HEK293 (cell line): ENCODE data around the gene POU2AF3.

Experiments used
- CTCF ChIP-seq: fragments of 450-650 bp; formaldehyde crosslinking; IDR thresholded peaks from 2 replicates; pipeline ENCODE4 v1.5.1; 2016; ENCODE audit warnings: missing biosample characterization, missing genetic modification characterization
- GFI1B ChIP-seq: fragments of 450-650 bp; formaldehyde crosslinking; IDR thresholded peaks from 2 replicates; pipeline ENCODE4 v1.5.1; 2016; ENCODE audit warnings: missing biosample characterization, missing genetic modification characterization
- IKZF3 ChIP-seq: fragments of 450-650 bp; IDR thresholded peaks from 2 replicates; pipeline ENCODE4 v1.5.0; 2018; ENCODE audit warnings: missing biosample characterization, mild to moderate bottlenecking, missing genetic modification characterization, moderate library complexity
- KLF16 ChIP-seq: fragments of 450-650 bp; formaldehyde crosslinking; IDR thresholded peaks from 2 replicates; pipeline ENCODE4 v1.5.1; 2017; ENCODE audit warnings: missing biosample characterization, missing genetic modification characterization
- REST ChIP-seq: fragments of 450-650 bp; formaldehyde crosslinking; IDR thresholded peaks from 2 replicates; pipeline ENCODE4 v1.5.1; 2016; ENCODE audit warnings: missing biosample characterization, missing genetic modification characterization
- ZBTB1 ChIP-seq: fragments of 450-650 bp; formaldehyde crosslinking; IDR thresholded peaks from 2 replicates; pipeline ENCODE4 v1.5.1; 2016; ENCODE audit warnings: missing biosample characterization, missing genetic modification characterization
- ZNF138 ChIP-seq: fragments of 450-650 bp; formaldehyde crosslinking; IDR thresholded peaks from 2 replicates; pipeline ENCODE4 v1.5.1; 2016; ENCODE audit warnings: missing biosample characterization, missing genetic modification characterization, borderline replicate concordance
- ZNF202 ChIP-seq: fragments of 450-650 bp; formaldehyde crosslinking; IDR thresholded peaks from 2 replicates; pipeline ENCODE4 v1.5.1; 2016; ENCODE audit warnings: missing biosample characterization, missing genetic modification characterization, borderline replicate concordance
- ZNF280D ChIP-seq: fragments of 450-650 bp; formaldehyde crosslinking; IDR thresholded peaks from 2 replicates; pipeline ENCODE4 v1.5.1; 2016; ENCODE audit warnings: missing biosample characterization, missing genetic modification characterization
- ZNF311 ChIP-seq: fragments of 450-650 bp; formaldehyde crosslinking; IDR thresholded peaks from 2 replicates; pipeline ENCODE4 v1.5.1; 2017; ENCODE audit warnings: missing biosample characterization, missing genetic modification characterization, borderline replicate concordance
- ZNF354C ChIP-seq: fragments of 450-650 bp; formaldehyde crosslinking; IDR thresholded peaks from 2 replicates; pipeline ENCODE4 v1.5.1; 2016; ENCODE audit warnings: missing biosample characterization, missing genetic modification characterization, low read depth, borderline replicate concordance
- ZNF488 ChIP-seq: fragments of 450-650 bp; formaldehyde crosslinking; IDR thresholded peaks from 2 replicates; pipeline ENCODE4 v1.5.1; 2016; ENCODE audit warnings: missing biosample characterization, missing genetic modification characterization
- ZNF548 ChIP-seq: fragments of 450-650 bp; formaldehyde crosslinking; IDR thresholded peaks from 2 replicates; pipeline ENCODE4 v1.5.1; 2016; ENCODE audit warnings: missing biosample characterization, missing genetic modification characterization
- ZNF600 ChIP-seq: fragments of 450-650 bp; formaldehyde crosslinking; IDR thresholded peaks from 2 replicates; pipeline ENCODE4 v1.5.1; 2016; ENCODE audit warnings: missing biosample characterization, missing genetic modification characterization
- ZNF704 ChIP-seq: fragments of 450-650 bp; formaldehyde crosslinking; IDR thresholded peaks from 2 replicates; pipeline ENCODE4 v1.5.1; 2016; ENCODE audit warnings: missing biosample characterization, missing genetic modification characterization
- ZNF830 ChIP-seq: fragments of 450-650 bp; IDR thresholded peaks from 2 replicates; pipeline ENCODE4 v1.5.0; 2018; ENCODE audit warnings: missing biosample characterization, missing genetic modification characterization, low read depth, mild to moderate bottlenecking, moderate library complexity

The POU2AF3 gene

GRCh38 chr11:111334532-111335502 is 36.5 kb downstream of the POU2AF3 start (continued):
- TF ChIP-seq ZNF280D (no peak), ZNF704 (tag by site-specific recombination) (no peak), ZNF548 (tag by site-specific recombination) (no peak), IKZF3 (tag by site-specific recombination) (no peak), ZNF202 (tag by site-specific recombination) (no peak), ZNF830 (tag by site-specific recombination) (no peak), ZNF354C (no peak), GFI1B (no peak), CTCF (no peak), ZNF138 (tag by site-specific recombination) (no peak), ZNF600 (tag by site-specific recombination) (no peak), ZBTB1 (tag by site-specific recombination) (no peak), REST (tag by site-specific recombination) (peak; percentile 49; the same call in 1 of the 2 replicates), ZNF311 (tag by site-specific recombination) (no peak), ZNF488 (tag by site-specific recombination) (no peak), KLF16 (no peak)
- TF ChIP-seq, all 188 proteins: peak for 18
